Activated B cell treated with CpG ODN at 0.5 μM for 24 hours (primary cell): Measurements from ENCODE around the gene ATP11B. TPM values are rescaled to one million over a fixed set of nuclear protein-coding genes. Genes with fewer than 3 reads are reported as not detected.

Experiments
- ATAC-seq: fragments of 200-7000 bp; cut with Tn5 transposase; one replicate; pipeline ENCODE4 v1.10.0; 2021; ENCODE audit warnings: low read depth, mild to moderate bottlenecking, moderate library complexity
- CTCF ChIA-PET: fragments of 350-600 bp; sonication (Branson Sonifier 250); formaldehyde crosslinking; loops from one replicate; lab custom pipeline; 2021; ENCODE audit warnings: antibody characterized with exemption; lab: Charles Lee
- POLR2A ChIA-PET: fragments of 350-600 bp; sonication (Branson Sonifier 250); formaldehyde crosslinking; loops from one replicate; lab custom pipeline; 2021; ENCODE audit warnings: antibody characterized with exemption; lab: Charles Lee
- DNase-seq: peaks from one replicate; pipeline ENCODE4 v3.0.0; 2022
- H3K27ac Mint-ChIP-seq: one replicate; pipeline ENCODE4 v1.8.0; 2020; ENCODE audit warnings: mixed read lengths
- H3K27me3 Mint-ChIP-seq: one replicate; pipeline ENCODE4 v1.8.0; 2021; ENCODE audit warnings: mixed read lengths
- H3K36me3 Mint-ChIP-seq: one replicate; pipeline ENCODE4 v1.8.0; 2021; ENCODE audit warnings: low read depth, mixed read lengths
- H3K4me1 Mint-ChIP-seq: one replicate; pipeline ENCODE4 v1.8.0; 2021; ENCODE audit warnings: mixed read lengths
- H3K4me3 Mint-ChIP-seq: one replicate; pipeline ENCODE4 v1.8.0; 2020; ENCODE audit warnings: mild to moderate bottlenecking, mixed read lengths
- H3K9me3 Mint-ChIP-seq: one replicate; pipeline ENCODE4 v1.8.0; 2020; ENCODE audit warnings: mixed read lengths
- CTCF ChIP-seq: fragments of 200-600 bp; IDR thresholded peaks from one replicate; pipeline ENCODE4 v1.8.0; 2022; ENCODE audit warnings: antibody characterized with exemption, mild to moderate bottlenecking
- intact Hi-C: fragments of 100-400 bp; cut with micrococcal nuclease; formaldehyde crosslinking; loops from one replicate; pipeline ENCODE4 v1.15.1; 2024
- total RNA-seq: library from RNA; stranded (reverse); gene quantifications from 2 replicates; pipeline ENCODE4 v1.2.3, GENCODE V29; 2022

The ATP11B gene
- total RNA-seq, 1 donor from 2014 or later: 93.3 TPM

- Mint-ChIP-seq H3K4me1 (no peaks in the 10 kb centered on the region), H3K9me3 (no peaks in the 10 kb centered on the region), H3K27ac (no peak overlapping the region), H3K36me3 (peaks cover 53% of the 10 kb centered on the region), H3K27me3 (no peaks in the 10 kb centered on the region), H3K4me3 (no peak overlapping the region)
- no peak for DNase-seq
- TF ChIP-seq CTCF: no peak
- ChIA-PET POLR2A (no interaction called here), CTCF (interaction anchor here (1.5 kb wide), 1 partner anchor 165 kb away, joined by 6 read pairs; no protein-coding TSS in a partner anchor)
- ATAC-seq: no peak
- intact Hi-C loops: no loop called here
Measured at GRCh38 chr3:182879031-182879611, 85.8 kb downstream of the ATP11B start.

- no peaks in the 10 kb centered on the region for H3K4me1 Mint-ChIP-seq
- H3K4me3 Mint-ChIP-seq: no peak overlapping the region
- H3K27ac Mint-ChIP-seq: no peak overlapping the region
- ATAC-seq (no peak), DNase-seq (no peak)
- POLR2A ChIA-PET: no interaction called here
- H3K9me3 Mint-ChIP-seq: no peaks in the 10 kb centered on the region
- intact Hi-C loops: no loop called here
- no peak for TF ChIP-seq CTCF
- H3K27me3 Mint-ChIP-seq: no peaks in the 10 kb centered on the region
- peaks cover 53% of the 10 kb centered on the region for H3K36me3 Mint-ChIP-seq
- CTCF ChIA-PET: no interaction called here
Measured at GRCh38 chr3:182886497-182886896, 93.2 kb downstream of the ATP11B start.

- ATAC-seq (no peak), DNase-seq (no peak)
- no peak for TF ChIP-seq CTCF
- CTCF ChIA-PET: no interaction called here
- Mint-ChIP-seq H3K36me3 (peaks cover 72% of the 10 kb centered on the region), H3K4me3 (no peak overlapping the region), H3K27me3 (no peaks in the 10 kb centered on the region), H3K9me3 (no peaks in the 10 kb centered on the region), H3K4me1 (no peaks in the 10 kb centered on the region), H3K27ac (no peak overlapping the region)
- intact Hi-C loops: no loop called here
- POLR2A ChIA-PET: no interaction called here
Measured at GRCh38 chr3:182889948-182890629, 96.8 kb downstream of the ATP11B start.

- Mint-ChIP-seq H3K9me3 (no peaks in the 10 kb centered on the region), H3K27me3 (no peaks in the 10 kb centered on the region), H3K27ac (no peak overlapping the region), H3K4me1 (no peaks in the 10 kb centered on the region), H3K36me3 (peaks cover 74% of the 10 kb centered on the region), H3K4me3 (no peak overlapping the region)
- no peak for ATAC-seq
- intact Hi-C loops: no loop called here
- no peak for TF ChIP-seq CTCF
- POLR2A ChIA-PET: no interaction called here
- DNase-seq: no peak
- CTCF ChIA-PET: interaction anchor here (0.8 kb wide), 1 partner anchor 176 kb away, joined by 3 read pairs; no protein-coding TSS in a partner anchor
Measured at GRCh38 chr3:182891364-182891763, 98.1 kb downstream of the ATP11B start.

GRCh38 chr3:182892226-182892625, 98.9 kb downstream of the ATP11B start:
- DNase-seq (no peak), ATAC-seq (no peak)
- H3K4me3 Mint-ChIP-seq: no peak overlapping the region
- peaks cover 73% of the 10 kb centered on the region for H3K36me3 Mint-ChIP-seq
- H3K27me3 Mint-ChIP-seq: no peaks in the 10 kb centered on the region
- H3K4me1 Mint-ChIP-seq: no peaks in the 10 kb centered on the region
- H3K9me3 Mint-ChIP-seq: no peaks in the 10 kb centered on the region
- ChIA-PET CTCF (no interaction called here), POLR2A (no interaction called here)
- intact Hi-C loops: no loop called here
- no peak for TF ChIP-seq CTCF
- H3K27ac Mint-ChIP-seq: peak overlapping the region; percentile 59
